HG02884 (cell line): ENCODE data around the gene PRSS56.

Experiments
- ATAC-seq: cut with Tn5 transposase; IDR thresholded peaks from one replicate; pipeline ENCODE4 v1.9.1; 2021; ENCODE audit warnings: mild to moderate bottlenecking, moderate library complexity; ENCODE audit not compliant: unreplicated experiment

The PRSS56 gene

DNA sequence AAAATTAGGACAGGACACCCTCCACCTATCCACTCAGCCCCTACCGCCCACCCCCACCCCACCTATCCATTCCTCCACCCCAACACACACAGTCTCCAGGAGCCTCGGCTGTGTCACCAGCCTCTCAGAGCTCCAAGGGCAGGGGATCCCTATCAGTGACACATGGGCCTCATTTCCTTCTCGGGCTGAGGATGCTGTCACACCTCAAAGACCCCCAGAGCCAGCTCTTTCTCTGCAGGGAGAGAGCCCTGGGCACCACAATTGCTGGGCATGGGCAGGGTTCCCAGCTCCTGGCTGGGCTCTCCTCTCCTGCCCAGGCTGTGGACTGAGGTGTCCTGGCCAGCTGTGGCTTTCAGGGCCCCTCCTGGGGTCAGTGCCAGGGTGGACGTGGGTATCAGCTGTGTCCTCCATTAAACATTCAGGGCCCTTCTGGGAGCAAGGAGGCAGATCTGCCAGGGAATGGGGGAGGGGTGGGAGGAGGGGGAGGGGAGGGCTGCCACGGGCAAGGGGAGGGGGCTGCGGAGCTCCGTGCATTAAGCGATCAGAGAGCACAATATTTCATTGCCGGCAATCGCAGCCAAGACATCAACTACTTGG is 18.3 kb upstream of the PRSS56 start:
- no peak for ATAC-seq

DNA sequence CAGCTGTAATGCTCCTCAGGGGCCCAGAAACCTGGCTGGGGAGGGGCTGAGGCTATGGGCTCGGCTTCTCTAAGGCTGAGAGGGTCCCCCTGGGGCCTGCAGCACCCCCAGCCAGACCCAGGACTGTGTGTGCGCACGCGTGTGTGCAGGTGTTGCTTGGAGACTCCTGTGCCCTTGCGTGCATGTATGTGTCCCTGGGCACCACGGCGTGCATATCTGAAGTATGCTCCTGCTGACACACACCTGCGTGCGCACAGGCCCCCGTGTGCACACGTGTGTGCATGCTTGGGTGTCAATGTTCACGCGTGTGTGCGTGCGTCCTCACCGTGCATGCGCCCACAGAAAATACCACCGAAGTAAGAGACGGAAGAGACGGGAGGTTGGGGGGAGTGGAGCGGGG is 17.7 kb upstream of the PRSS56 start:
- ATAC-seq = no peak

DNA sequence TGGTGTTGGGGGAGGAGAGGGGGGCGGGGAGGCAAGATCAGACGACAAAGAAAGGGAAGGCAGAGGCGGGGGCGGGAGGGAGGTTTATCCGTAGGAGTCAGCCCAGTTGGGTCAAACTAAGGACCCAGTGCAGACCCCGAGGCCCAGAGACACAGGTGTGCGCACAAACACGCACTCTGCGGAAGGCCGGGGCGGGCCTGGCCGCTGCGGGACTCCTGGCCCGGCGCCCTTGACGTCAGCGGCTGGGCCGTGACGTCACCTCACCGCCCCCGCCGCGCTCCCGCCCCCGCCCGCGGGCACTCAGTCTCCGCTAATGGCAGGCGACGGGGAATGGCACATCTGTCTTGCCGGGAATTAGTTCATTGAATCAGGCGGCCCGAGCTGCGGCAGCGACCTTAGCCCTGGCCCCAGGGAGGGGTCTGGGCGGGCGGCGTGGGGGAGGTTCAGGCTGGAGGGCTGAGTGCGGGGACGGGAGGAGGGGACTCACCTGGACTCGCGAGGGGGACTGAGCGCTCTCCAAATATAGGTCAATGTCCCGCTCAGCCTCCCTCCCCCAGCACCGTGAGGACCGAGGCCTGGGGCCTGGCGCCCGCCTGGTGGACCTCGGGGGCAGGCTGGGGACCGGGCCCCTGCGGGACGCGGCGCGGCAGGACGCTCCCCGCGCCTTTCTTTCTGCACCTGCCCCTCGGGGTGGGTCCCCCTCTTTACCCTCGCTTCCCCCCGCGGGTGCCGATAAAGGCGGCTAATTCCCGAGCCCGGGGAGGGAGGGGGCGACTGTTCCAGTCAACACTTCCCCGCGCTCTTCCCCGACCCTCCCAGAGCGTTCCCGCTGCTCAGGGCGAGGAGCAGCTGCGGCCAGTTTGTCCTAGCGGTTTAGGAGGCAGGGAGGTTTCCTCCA is 17.0 kb upstream of the PRSS56 start:
- ATAC-seq = no peak

DNA sequence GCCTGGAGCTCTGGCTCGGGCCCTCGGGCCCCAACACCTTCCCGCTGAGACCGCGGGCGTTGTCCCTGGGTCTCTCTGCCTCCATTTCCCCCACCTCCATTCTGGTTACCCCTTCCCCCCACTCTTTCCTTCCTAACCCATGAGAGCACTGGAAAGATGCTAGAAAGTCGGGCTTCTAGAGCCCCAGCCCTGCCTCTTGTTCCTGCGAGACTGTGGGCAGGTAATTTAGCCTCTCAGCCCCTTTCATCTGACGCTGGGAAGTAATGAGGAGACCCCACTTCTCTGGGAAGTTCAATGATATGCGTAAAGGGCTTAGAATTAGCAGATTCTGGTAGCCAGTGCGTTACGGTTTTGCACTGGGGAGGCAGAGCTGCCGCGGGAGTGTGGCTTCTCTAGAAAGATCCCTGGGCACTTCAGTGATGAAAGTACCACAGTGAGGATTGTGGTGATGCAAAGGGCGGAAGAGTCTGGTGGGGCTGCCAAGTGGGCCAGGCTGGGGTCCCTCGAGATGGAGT is 16.3 kb upstream of the PRSS56 start:
- ATAC-seq = no peak

DNA sequence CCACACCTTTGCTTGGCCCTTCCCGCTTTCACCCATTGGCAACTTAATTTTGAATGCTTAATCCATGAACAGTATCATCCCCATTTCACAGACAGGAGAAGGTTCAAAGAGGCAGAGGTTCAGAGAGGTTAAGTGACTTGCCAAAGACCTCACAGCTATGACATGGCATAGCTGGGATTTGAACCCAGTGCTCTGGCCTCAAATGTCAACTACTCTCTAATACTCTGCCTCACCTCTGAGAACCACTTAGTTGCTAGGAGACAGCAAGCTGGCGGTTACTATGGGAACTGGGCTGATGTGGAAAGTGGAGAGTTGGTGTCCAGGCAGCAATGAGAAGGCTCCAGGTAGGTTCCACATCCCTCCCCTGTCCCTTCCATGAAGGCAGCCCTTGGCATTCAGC is 15.8 kb upstream of the PRSS56 start:
- ATAC-seq = no peak

DNA sequence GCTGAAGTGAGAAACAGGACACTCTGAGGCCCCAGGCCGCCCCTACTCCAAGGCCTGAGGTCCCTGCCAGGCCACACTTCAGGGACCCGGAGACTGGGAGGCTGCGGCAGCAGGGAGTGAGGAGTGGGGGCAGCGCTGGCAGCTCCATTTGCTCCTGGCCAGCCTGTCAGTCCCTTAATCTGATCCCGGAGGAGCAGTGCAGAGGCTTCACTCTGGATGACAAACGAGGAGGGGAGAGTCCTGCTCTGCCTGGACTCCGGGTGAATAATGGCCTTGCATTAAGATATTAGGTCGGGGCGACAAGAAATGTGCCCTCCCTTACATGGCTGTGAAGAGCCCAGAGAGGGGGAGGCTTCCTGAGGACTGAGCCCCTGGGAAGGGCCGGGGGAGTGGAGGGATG is 14.3 kb upstream of the PRSS56 start:
- no peak for ATAC-seq

DNA sequence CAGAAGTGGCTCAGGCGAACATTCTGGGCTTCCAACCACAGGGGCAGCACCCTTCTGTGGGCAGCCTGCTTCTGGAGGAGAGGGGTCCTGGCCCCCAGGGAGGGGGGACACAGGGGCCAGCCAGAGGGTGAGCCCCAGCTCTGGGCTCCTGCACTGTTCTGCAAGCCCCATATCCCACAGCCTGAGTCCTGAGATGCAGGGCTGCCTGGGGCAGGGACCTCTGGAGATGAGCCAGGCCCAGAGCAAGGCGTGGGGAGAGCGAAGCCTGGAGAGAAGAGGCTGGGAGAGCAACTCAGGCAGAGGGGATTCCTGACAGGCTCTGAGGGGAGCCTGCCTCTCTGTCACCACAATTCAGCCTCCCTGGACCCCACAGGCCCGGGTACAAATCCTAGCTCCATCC is 13.5 kb upstream of the PRSS56 start:
- ATAC-seq = no peak

DNA sequence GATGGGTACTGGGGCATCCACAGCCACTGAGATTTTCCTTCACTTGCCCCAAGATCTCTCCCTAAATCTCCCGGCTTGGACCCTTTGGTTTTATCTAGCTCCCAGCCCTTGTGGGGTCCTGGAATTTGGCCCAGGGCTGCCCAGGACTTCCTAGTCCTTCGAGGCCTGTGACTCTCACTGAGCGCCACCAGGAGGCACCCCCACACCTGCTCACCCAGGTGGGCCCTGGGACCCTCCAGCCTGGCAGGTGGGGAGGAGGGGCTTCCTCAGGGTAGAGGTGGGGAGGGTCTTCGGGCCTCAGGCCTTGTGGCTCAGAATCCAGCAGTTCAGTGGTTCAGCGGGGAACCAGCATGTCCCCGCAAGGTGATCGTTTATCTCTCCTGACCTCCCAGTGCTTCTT is 11.9 kb upstream of the PRSS56 start:
- no peak for ATAC-seq

DNA sequence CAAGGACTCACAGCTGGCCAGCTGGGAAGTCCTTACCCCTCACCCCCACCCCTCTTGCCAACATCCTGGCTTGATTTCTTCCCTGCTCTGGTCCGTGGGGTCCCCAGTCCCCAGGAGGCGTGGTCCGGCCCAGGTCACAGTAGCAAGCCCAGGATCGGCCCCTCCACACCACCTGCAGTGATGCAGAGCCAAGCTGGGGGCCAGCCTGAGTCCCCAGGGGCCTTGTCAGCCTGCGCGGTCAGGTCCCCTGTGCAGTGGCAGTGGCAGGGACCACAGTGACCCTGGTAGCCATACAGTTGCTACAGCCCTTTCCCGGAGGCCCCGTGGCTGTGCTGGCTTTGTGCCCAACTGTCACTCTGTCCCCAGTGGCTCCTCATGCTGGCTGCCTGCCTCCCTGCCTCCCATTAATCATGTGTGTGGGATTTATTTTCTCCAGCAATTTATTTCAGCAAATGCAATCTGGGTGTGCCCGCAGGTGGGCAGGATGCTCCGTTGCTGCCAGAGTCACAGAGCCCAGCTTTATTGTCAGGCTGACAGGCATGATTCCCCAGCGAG is 8.8 kb upstream of the PRSS56 start:
- ATAC-seq = no peak

DNA sequence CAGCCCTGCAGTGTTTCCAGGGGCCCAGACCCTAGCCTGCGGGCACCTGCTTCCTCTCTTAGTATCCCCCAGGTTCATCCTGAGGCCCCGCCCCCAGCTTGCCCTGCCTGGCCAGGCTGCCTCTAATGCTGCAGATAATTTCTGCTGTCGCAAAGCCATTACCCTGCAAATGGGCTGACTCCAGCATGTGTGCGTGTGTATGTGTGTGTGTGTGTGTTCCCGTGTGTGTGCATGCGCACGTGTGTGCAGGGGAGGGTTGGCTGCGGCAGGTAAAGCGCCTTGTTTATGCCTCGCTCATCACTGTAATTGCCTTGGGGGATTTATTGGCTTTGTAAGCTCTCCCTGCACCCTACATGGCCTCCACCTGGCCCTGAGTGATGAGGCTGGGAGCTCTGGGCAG is 7.6 kb upstream of the PRSS56 start:
- no peak for ATAC-seq

DNA sequence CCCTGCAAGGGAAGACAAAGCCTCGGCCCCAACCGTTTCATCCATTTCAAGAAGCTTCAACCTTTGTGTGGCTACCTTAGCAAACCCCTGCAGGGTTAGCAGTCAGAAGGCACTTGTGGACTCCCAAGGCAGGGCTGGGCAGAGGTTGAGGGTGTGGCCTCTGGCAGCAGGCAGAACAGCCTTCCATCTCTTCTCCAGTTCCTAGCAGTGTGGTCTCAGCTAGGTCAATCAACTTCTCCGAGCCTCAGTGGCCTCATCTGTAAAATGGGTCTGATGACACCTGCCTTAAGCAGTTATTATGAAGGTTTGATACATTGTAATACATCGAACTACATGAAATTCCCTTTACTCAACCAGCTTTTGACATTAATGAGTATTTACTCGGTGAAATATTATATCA is 6.8 kb upstream of the PRSS56 start:
- ATAC-seq = no peak

DNA sequence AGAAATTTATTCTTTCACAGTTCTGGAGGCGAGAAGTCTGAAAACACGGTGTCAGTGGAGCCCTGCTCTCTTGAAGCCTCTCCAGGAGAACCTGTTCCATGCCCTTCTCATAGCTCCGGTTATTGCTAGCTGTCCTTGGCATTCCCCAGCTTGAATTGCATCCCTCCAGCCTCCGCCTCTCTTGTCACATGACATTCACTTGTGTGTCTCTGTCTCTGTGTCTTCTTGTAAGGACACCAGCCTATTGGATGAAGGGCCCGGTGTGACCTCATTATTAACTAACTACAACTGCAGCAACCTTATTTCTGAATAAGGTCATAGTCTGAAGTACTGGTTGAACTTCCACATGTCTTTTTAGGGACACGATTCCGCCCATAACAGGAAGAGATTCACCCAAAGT is 4.5 kb upstream of the PRSS56 start:
- no peak for ATAC-seq

DNA sequence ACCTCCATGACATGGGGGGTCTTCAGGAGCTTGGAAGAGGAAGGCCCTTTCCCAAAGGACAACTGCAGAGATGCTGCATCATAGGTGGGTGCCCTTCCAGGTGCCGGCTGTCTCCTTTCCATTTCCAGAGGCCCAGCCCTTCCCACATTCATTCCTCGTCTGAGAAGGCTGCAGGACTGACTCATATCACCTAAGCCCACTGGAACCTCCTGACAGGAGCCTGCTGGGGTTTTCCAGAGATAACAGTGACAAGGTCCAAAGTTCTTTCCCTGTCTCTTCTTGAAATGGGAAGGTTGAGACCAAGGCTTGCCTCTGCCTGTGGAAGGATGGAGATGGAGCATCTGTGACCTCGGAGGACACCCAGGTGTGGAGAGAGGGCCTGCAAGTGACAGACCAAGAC is 3.6 kb upstream of the PRSS56 start:
- no peak for ATAC-seq

DNA sequence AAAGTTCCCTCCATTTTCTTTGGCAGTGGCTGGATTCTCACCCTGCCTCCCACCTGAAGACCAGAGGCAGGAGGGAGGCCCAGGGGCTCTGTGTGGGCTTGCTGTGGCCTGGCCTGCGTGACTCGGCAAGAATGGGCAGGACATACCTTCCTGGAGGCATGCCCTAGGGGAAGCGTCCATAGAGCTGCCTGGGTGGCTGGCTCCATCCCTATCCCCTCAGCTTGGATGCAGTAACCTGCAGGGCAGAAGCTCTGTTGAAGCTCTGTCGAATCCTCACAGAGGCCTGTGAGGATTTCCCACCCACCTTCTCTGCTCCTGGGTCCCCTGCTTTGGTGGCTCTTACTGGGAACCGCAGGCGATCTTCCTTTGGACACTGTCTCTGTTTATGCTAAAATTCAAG is 1.3 kb upstream of the PRSS56 start:
- no peak for ATAC-seq

DNA sequence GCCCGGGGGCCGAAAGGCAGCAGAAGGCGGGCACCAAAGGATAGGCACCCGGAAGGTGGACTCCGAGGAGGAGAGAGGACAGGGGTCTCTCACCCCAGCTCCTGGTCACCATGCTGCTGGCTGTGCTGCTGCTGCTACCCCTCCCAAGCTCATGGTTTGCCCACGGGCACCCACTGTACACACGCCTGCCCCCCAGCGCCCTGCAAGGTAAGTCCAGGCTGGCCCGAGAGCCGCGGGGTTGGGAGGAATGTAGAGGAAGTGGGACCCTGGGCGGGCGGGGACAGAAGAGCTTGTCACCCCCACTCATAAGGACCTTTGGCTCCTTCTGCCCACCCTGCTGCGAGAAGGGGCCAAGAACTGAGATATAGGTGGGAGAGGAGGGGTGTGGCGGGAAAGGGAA is 301 bp downstream of the PRSS56 start:
- no peak for ATAC-seq

DNA sequence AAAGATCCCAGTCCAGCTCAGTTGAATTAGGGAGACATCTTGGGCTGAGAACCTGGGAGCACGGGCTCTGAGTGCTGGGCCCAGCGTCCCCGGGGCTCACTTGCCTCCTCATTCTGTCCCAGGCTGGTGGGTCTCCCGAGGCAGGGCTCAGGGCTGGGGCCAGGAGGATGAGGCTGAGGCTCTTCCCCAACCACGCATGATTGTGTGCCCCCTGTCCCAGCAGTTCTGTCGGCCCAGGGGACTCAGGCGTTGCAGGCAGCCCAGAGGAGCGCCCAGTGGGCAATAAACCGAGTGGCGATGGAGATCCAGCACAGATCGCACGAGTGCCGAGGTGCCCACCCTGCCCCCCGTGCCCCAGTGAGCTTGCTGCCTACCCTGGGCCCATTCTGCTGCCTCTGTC is 910 bp downstream of the PRSS56 start:
- ATAC-seq = no peak

DNA sequence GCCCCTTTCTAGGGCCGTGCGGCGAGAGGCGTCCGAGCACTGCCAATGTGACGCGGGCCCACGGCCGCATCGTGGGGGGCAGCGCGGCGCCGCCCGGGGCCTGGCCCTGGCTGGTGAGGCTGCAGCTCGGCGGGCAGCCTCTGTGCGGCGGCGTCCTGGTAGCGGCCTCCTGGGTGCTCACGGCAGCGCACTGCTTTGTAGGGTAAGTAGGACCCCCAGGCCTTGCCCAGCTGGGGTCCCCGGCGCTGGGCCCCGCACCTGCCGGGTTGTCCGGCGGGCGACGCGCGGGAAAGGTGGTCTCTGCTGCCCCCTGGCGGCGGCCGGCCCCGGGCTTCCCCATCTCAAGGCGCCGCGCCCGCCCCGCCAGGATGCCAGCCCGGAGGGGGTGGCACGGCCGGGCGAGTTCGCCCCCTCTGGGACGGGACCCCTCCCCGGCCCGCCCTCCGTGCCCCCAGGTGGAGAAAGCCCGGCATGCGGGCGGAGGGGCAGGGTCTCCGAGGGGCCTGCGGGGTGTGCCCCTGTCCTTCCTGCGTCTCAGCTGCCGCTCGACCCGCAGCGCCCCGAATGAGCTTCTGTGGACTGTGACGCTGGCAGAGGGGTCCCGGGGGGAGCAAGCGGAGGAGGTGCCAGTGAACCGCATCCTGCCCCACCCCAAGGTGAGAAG is 1.9 kb downstream of the PRSS56 start:
- ATAC-seq = no peak

DNA sequence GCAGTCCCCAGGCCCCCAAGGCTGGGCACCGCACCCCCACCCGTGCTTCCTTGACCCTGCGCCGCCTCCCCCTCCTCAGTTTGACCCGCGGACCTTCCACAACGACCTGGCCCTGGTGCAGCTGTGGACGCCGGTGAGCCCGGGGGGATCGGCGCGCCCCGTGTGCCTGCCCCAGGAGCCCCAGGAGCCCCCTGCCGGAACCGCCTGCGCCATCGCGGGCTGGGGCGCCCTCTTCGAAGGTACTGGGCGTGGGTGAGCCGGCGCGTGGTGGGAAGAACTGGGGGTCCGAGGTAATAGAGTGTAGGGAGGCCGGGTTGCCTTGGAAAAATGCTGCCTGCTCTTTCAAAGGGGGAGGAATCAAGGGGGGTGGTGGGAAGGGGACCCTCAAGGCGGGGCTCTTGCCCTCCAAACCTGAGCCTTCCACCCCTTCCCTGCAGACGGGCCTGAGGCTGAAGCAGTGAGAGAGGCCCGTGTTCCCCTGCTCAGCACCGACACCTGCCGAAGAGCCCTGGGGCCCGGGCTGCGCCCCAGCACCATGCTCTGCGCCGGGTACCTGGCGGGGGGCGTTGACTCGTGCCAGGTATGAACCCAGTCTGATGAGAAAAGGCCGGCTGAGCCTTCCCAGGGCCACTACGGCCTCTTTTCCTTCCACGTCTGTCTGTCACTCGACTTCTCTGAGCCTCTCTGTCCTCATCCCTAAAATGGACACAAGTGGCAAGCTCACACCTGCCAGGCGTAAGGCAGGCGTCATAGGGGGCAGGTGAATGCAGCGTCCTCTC is 2.6 kb downstream of the PRSS56 start:
- no peak for ATAC-seq

DNA sequence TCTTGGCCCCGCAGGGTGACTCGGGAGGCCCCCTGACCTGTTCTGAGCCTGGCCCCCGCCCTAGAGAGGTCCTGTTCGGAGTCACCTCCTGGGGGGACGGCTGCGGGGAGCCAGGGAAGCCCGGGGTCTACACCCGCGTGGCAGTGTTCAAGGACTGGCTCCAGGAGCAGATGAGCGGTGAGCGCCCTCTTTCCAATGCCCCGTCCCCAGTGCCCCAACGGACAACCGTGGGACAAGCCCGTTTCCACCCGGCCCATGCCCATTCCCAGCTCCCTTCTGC is 3.2 kb downstream of the PRSS56 start:
- no peak for ATAC-seq

DNA sequence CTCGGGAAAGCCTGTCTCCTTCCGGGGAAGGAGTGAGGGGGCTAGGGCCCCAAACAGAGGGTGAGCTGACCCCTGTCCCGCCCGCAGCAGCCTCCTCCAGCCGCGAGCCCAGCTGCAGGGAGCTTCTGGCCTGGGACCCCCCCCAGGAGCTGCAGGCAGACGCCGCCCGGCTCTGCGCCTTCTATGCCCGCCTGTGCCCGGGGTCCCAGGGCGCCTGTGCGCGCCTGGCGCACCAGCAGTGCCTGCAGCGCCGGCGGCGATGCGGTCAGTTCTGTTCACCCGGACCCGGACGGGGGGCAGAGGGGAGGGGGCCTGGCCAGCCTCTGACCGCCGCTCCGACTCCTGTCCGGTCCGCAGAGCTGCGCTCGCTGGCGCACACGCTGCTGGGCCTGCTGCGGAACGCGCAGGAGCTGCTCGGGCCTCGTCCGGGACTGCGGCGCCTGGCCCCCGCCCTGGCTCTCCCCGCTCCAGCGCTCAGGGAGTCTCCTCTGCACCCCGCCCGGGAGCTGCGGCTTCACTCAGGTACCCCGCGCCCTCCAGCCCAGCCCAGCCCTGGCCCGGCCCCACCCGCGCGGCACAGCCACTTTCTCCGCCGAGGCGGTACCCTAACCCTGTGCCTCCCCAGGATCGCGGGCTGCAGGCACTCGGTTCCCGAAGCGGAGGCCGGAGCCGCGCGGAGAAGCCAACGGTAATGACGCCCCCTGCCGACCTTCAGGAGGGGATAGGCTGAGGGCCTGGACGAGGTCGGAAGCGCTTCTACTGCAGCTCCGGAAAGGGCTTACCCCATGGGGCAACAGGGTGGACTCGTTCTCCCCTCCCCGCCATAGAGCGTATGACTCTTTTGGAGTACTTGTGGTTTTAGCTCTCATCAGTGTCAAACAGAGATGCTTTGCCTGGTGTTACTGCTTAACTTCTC is 3.8 kb downstream of the PRSS56 start:
- no peak for ATAC-seq
